Parathyroid adenoma (tissue), 2 donors: ENCODE data around the gene GPSM3.
"Not testable (repeated sequence)": the region's sequence is repeated elsewhere in the genome, so short reads cannot be mapped to it uniquely, and the experiment has no call there.

Experiments
- H2AFZ ChIP-seq: fragments of 300-600 bp; sonication (generic); one replicate; pipeline ENCODE4 v1.7.0; 2017; ENCODE audit warnings: antibody characterized with exemption, mild to moderate bottlenecking
- H3K27ac ChIP-seq: fragments of 300-600 bp; sonication (generic); one replicate; pipeline ENCODE4 v1.7.0; 2017
- H3K27me3 ChIP-seq: fragments of 300-600 bp; sonication (generic); one replicate; pipeline ENCODE4 v1.7.0; 2017; ENCODE audit warnings: low read length; ENCODE audit not compliant: control insufficient read depth, insufficient read depth
- H3K36me3 ChIP-seq: fragments of 300-600 bp; sonication (generic); one replicate; pipeline ENCODE4 v1.7.0; 2017; ENCODE audit warnings: low read length; ENCODE audit not compliant: control insufficient read depth, insufficient read depth
- H3K4me1 ChIP-seq: fragments of 300-600 bp; sonication (generic); one replicate; pipeline ENCODE4 v1.7.0; 2017; ENCODE audit warnings: control low read depth
- H3K4me2 ChIP-seq: fragments of 300-600 bp; sonication (generic); one replicate; pipeline ENCODE4 v1.7.0; 2017; ENCODE audit warnings: low read length
- H3K4me3 ChIP-seq: fragments of 300-600 bp; sonication (generic); one replicate; pipeline ENCODE4 v1.7.0; 2017; ENCODE audit warnings: low read depth, low read length
- H3K79me2 ChIP-seq: fragments of 300-600 bp; sonication (generic); one replicate; pipeline ENCODE4 v1.7.0; 2017; ENCODE audit warnings: control low read depth
- H3K9ac ChIP-seq: fragments of 300-600 bp; sonication (generic); one replicate; pipeline ENCODE4 v1.7.0; 2017; ENCODE audit warnings: mild to moderate bottlenecking
- H3K9me3 ChIP-seq: fragments of 300-600 bp; sonication (generic); one replicate; pipeline ENCODE4 v1.7.0; 2017; ENCODE audit warnings: low read length; ENCODE audit not compliant: control insufficient read depth
- TF ChIP-seq, protein P1 (sequence below): fragments of 300-600 bp; sonication (generic); IDR thresholded peaks from one replicate; pipeline ENCODE4 v1.7.0; 2017; ENCODE audit warnings: antibody characterized with exemption, mild to moderate bottlenecking
- donor health status: primary hyperparathyroidism.

GPSM3 gene

GRCh38 chr6:32195652-32195901 is 3.1 kb upstream of the GPSM3 start:
- Histone ChIP-seq H3K9me3 (no peaks in the 10 kb centered on the region), H3K27me3 (no peaks in the 10 kb centered on the region), H3K4me1 (peaks cover 4% of the 10 kb centered on the region), H3K9ac (no peak overlapping the region), H2AFZ (peak overlapping the region; percentile 93), H3K27ac (peak overlapping the region; percentile 98), H3K36me3 (no peaks in the 10 kb centered on the region), H3K4me3 (peak overlapping the region; percentile 82), H3K4me2 (no peak overlapping the region), H3K79me2 (peaks cover 4% of the 10 kb centered on the region)
- TF ChIP-seq, protein P1, sequence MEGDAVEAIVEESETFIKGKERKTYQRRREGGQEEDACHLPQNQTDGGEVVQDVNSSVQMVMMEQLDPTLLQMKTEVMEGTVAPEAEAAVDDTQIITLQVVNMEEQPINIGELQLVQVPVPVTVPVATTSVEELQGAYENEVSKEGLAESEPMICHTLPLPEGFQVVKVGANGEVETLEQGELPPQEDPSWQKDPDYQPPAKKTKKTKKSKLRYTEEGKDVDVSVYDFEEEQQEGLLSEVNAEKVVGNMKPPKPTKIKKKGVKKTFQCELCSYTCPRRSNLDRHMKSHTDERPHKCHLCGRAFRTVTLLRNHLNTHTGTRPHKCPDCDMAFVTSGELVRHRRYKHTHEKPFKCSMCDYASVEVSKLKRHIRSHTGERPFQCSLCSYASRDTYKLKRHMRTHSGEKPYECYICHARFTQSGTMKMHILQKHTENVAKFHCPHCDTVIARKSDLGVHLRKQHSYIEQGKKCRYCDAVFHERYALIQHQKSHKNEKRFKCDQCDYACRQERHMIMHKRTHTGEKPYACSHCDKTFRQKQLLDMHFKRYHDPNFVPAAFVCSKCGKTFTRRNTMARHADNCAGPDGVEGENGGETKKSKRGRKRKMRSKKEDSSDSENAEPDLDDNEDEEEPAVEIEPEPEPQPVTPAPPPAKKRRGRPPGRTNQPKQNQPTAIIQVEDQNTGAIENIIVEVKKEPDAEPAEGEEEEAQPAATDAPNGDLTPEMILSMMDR: peak; percentile 50

GRCh38 chr6:32194825-32195651 is 2.6 kb upstream of the GPSM3 start:
- no peaks in the 10 kb centered on the region for H3K36me3 ChIP-seq
- no peak overlapping the region for H3K9ac ChIP-seq
- H3K4me1 ChIP-seq: peaks cover 4% of the 10 kb centered on the region
- peak overlapping the region; percentile 82 for H3K4me3 ChIP-seq
- H3K4me2 ChIP-seq: peak overlapping the region; percentile 95
- peak overlapping the region; percentile 57 for H2AFZ ChIP-seq
- TF ChIP-seq, protein P1: peak; percentile 39
- H3K9me3 ChIP-seq: no peaks in the 10 kb centered on the region
- peaks cover 4% of the 10 kb centered on the region for H3K79me2 ChIP-seq
- H3K27ac ChIP-seq: peak overlapping the region; percentile 98
- H3K27me3 ChIP-seq: no peaks in the 10 kb centered on the region

DNA sequence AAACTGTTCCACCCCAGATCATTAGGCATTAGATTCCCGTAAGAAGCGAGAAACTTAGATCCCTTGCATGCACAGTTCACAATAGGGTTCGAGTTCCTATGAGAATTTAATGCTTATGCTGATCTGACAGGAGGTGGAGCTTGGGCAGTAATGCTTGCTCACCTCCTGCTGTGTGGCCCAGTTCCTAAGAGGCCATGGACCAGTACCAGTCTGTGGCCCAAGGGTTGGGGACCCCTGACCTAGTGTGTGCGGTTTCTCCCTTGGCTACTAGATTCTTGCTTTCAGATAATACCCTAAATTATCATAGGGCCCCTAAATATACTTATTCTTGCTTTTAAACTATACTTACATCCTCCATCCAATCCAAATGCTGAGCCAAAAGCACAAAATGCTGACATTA is 1.9 kb upstream of the GPSM3 start:
- no peak overlapping the region for H3K9ac ChIP-seq
- no peaks in the 10 kb centered on the region for H3K9me3 ChIP-seq
- H2AFZ ChIP-seq: peak overlapping the region; percentile 25
- peaks cover 4% of the 10 kb centered on the region for H3K79me2 ChIP-seq
- no peak overlapping the region for H3K4me3 ChIP-seq
- H3K27me3 ChIP-seq: no peaks in the 10 kb centered on the region
- TF ChIP-seq, protein P1: no peak
- H3K36me3 ChIP-seq: no peaks in the 10 kb centered on the region
- peaks cover 4% of the 10 kb centered on the region for H3K4me1 ChIP-seq
- H3K27ac ChIP-seq: peak overlapping the region; percentile 98
- no peak overlapping the region for H3K4me2 ChIP-seq

- H3K4me1 ChIP-seq: not testable (repeated sequence)
Observed at GRCh38 chr6:32193096-32193495, 653 bp upstream of the GPSM3 start.

GRCh38 chr6:32191696-32192607 is 491 bp downstream of the GPSM3 start:
- TF ChIP-seq, protein P1: no peak
- Histone ChIP-seq H3K27me3 (no peaks in the 10 kb centered on the region), H3K4me3 (peak overlapping the region; percentile 13), H2AFZ (no peak overlapping the region), H3K27ac (peak overlapping the region; percentile 85), H3K9ac (no peak overlapping the region), H3K9me3 (no peaks in the 10 kb centered on the region), H3K4me2 (peak overlapping the region; percentile 12), H3K4me1 (peaks cover 7% of the 10 kb centered on the region), H3K79me2 (peaks cover 4% of the 10 kb centered on the region), H3K36me3 (no peaks in the 10 kb centered on the region)

More at GRCh38 chr6:32193096-32193495, 653 bp upstream of the GPSM3 start:
- not testable (repeated sequence) for H3K4me3 ChIP-seq, H3K9me3 ChIP-seq, H3K27me3 ChIP-seq, H3K36me3 ChIP-seq, H2AFZ ChIP-seq, H3K79me2 ChIP-seq, H3K9ac ChIP-seq
- Histone ChIP-seq H3K27ac (peak overlapping the region; percentile 13), H3K4me2 (peak overlapping the region; percentile 43)
